Activated CD4-positive, alpha-beta T cell treated with anti-CD3 and anti-CD28 coated beads for 24 hours (primary cell): ENCODE data around the gene TMEM221.
A peak's percentile ranks its signal among the peaks of the same experiment; 100 is the strongest.

ENCODE experiments used
- DNase-seq, 2 donors: peaks; one replicate each; pipeline ENCODE4 v3.0.0-alpha.2; 2020; ENCODE audit warnings: low read depth in 2 of 2

The TMEM221 gene

DNA sequence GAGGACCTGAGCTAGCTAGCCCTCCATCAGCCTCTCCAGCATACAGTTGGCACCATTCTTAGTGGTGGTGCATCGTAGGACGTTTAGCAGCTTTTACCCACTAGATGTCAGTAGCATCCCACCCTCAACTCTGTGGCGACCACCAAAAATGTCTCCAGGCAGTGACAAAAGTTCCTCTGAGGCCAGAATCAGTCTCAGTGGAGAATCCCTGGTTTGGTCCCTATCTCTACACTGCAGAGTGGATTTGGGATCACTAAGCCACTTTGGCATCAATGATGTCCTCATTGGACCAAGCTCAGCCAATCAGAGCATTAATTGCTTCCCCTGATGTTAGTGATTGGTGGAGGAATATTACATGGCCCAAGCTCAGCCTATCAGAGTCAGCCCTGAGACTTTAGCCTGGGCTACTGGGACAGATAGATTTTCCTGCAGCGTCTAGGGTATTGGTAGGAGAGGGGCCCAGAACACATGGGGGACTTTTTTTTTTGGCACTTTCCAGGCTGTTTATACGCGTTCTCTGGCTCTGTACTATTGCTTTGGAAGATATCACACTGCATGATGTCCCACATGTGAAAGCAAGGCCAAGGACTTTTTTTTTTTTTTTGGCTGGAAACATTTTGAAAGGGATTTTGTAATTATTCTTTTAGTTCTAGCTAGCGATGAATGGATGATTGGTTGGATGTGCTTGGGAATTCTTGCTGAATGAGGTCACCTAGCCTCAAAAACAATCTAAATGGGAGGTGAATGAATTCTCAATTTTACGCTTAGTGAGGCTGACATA, 7.0 kb downstream of the TMEM221 start:
- DNase-seq = no peak

DNA sequence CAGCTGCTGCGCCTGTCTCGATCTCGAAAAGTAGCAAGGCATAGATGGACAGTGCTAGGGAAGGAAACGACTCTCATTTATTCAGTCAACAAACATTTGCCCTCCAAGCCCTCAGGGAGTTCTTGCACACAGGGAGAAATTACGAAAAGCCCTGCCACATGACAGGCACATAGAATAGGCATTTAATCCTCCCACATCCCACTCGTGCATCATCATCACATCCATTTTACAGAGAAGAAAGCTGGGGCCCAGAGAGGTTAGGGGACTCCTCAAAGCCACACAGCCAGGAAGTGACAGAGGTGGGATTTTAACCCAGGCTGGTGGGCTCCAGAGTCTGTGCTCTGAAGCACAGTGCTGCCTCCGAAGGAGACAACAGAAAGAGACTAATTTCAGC, 11.6 kb downstream of the TMEM221 start:
- DNase-seq = no peak

DNA sequence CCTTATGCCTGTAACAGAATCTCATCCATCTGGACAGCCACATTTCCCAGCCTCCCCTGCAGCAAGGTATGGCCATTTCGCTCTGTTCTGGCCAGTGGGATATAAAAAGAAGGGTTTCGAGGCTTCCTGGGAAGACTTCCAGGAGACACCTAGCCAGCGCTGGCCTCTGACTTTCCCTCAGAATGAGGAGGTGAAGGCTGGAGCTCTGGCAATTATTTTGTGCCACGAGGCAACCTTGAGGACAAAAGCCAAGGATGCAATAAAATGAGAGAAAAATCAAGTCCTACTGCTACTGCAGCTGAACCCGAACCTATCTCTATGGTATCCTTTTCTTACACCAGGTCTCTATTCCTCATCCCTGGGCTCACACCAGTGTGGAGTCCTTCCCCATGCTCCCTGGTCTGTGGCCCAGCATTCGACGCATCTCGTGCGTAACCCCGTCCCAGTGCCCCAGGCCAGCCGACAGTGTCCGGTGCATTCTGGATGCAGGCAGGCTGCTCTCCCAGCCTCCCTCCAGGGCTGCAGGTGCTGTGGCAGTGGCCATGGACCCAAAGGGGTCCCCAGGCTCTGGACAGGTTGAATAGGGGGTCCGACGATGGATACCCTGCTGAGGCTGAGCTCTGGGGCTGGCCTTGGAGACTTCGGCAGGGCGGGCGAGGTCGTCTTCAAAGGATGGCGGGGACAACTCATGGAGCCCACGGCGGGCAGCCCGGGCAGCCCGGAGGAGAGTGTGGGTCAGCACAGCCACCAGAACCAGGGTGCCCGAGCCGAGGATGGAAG, 12.2 kb downstream of the TMEM221 start:
- DNase-seq = no peak

DNA sequence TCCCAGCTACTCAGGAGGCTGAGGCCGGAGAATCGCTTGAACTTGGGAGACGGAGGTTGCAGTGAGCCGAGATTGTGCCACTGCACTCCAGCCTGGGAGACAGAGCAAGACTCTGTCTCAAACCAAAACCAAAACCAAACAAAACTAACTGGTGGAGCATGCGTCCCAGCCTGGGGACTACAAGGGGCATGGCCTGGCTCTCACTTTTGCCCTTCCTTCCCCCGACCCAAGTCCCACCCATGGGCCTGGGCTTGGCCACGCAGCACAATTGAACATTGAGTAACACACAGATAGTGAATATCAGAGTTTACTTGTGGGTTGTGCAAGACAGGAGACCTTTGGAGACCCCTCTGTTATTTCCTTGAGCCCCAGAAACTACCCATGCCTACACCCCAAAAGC, 13.2 kb downstream of the TMEM221 start:
- DNase-seq = no peak

DNA sequence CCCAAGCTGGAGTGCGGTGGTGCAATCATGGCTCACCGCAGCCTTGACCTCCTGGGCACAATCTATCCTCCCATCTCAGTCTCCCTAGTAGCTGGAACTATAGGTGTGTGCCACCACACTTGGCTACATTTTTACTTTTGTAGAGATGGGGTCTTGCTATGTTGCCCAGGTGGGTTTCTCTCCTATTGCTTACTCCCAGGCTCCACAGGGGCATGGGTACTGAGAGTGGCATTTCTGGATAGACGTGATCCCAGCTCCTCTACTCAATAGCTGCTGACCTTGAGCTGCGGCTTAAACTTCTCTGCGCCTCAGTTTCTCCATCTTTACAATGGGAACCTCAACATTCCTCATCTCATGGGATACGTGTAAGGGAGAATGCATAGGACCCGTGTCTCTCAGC, 17.1 kb downstream of the TMEM221 start:
- DNase-seq = no peak

DNA sequence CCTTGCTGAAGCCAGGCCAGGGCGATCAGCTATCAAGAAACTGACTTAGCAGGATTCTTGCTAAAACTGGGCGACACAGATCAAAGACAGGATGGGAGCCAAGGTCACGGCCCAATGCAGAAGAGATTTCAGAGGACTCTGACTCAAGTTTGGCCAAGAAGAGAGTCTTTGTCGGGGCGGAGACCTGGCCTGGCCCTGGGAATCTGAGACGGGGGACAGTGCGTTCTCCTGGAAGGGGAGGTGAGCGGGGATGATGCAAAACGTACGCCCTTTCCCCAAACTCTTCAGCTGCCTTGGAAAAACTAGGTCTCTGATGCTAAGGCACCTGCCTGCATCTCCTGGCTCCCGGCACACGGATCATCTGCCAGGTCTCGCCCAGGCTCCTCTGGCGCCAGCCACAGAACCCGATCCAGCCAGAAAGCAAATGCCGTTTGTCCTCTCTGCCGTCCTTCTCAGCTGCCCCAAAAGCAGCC, 18.8 kb downstream of the TMEM221 start:
- no peak for DNase-seq

DNA sequence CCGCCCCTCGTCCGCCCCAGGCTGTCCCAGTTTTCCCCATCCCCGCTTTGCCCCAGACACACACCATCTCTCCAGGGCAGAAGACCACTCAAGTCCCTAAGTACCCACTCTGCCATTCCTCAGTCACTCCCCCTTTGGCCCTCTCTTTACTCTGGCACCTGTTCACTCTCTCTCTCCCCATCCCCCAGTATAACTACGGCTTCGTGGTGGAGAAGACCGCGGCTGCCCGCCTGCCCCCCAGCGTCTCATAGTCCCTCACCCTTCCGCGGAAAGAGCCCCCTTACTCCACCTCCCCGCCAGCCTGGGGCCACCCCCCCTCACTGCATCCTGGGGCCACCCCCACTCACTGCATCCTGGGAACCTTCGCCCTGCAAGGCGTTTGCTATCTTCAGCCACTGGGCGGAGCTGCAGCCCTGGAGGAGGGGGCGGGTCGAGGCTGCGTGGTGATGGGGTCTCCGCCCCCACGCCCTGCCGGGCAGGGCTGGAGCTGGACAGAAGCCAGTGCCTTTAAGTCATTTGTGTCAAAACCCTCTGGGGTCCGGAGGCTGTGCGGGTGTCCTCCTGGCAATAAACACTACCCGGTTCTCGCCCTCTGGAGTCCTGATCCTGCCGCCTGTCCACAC, 23.6 kb downstream of the TMEM221 start:
- DNase-seq = no peak

DNA sequence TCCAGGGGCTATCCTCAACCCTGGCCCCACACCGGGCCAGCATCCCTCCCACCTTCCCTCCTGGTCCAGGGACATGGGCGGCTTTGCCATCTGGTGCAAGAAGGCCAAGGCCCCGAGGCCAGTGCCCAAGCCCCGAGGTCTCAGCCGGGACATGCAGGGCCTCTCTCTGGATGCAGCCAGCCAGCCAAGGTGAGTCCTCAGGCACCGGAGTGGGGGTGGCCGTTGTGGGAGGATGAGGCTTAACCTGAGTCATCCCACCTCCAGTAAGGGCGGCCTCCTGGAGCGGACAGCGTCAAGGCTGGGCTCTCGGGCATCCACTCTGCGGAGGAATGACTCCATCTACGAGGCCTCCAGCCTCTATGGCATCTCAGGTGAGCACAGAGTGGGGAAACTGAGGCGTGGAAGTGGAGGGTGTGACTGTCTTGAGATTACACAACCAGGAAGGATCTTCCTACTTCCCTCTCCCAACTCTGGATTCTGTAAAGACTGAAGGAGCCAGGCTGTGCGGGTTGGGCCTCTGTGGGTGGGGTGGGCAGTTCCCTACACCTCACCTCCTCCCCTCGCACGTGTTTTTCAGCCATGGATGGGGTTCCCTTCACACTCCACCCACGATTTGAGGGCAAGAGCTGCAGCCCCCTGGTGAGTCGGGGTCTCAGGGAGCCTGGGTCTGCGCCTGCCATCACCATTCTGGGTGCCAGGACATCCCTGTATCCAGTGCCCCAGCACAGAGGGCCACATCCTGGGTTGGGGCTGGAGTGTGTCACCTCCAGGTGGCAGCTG, 24.8 kb downstream of the TMEM221 start:
- DNase-seq = no peak

DNA sequence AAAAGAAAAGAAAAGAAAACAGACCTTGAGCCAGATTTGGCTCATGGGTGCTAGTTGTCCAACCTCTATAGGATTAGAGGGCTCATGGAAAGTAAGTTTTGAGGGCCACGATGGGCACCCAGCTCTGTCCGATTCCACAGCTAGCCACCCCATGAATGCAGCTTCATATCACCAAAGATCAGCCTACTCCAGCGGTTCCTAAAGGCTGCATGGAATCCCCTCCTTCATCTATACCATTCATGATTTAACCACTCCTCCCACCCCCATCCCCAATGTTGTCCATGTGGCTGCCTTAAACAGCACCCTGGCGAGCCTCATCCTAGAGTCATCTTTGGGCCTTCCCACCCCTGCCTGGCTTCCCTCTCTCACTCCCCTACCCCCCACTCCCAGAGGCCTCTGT, 26.5 kb downstream of the TMEM221 start:
- DNase-seq = no peak

DNA sequence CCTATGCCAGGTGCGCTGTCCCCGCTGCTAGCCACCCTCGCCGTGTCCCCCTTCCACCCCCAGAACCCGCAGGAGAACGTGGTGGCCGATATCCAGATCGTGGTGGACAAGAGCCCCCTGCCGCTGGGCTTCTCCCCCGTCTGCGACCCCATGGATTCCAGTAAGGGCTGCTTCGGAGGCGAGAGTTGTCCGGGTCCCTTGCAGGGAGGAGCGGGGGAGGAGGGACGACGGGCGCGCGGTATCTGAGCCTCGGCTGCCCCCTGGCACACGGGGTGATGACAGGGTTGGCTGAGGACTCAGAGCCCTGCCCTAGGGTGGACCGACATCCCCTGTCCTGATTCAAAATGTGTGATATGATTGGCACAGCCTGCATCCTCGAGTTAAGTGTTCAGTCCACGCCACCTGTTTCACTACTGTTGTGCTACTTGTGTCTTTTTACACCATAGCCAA, 28.0 kb downstream of the TMEM221 start:
- DNase-seq = no peak

DNA sequence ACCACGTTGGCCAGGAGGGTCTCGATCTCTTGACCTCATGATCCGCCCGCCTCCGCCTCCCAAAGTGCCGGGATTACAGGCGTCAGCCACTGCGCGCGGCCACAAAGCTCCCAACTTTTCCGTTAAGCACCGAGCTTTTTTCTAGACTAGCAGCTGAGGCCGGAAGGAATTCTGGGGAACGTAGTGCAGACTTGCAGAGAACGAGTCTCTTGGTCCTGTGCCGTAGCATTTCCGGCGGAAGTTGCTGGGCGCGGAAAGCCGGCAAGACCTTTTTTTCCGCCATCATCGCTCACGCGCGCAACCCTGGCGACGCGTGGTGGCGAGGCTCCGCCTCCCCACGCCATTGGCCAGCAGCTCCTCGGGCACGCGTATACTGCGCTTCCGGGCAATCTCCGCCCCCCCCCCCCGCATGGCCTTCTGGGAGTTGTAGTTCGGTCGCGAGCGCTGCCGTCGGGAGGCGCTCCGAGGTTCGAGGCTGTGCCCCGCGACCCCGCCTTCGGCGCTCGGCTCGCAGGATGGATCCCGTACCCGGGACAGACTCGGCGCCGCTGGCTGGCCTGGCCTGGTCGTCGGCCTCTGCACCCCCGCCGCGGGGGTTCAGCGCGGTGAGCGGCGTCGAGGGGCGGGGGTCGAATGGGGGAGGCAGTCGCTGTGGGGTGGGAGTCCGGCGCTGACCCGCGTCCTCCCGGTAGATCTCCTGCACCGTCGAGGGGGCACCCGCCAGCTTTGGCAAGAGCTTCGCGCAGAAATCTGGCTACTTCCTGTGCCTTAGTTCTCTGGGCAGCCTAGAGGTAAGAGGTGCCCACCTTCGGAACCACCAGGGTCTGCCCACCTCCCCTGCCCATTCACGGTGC, 28.6 kb downstream of the TMEM221 start, which contains the start of gene MVB12A:
Gene MVB12A, plus strand, starts transcription at position 427 of the 854 bp plus-strand sequence. Its CDS starts 89 bp downstream, at position 516.
- DNase-seq = peak; percentile 90

DNA sequence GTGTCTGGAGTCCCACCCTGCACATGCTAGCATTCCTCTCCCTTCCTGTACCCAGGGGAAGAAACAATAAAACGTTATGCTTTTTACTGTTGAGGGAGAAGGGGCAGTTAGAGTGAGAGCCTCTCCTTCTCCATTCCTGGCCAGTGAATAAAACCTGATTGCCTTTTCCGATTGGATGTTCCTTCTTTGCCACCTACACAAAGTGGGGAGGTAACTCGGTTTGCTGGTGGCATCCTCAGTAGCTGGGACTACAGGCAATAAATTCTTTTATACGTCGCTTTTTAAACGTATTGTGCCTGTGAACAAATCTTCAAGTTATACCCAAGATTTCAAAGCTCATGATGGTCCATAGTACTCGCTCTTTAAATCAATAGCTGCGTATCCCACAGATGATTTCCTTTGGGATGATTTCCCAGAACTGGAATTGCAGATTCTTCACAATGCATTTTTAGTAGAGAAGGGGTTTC, 29.3 kb downstream of the TMEM221 start:
- no peak for DNase-seq

DNA sequence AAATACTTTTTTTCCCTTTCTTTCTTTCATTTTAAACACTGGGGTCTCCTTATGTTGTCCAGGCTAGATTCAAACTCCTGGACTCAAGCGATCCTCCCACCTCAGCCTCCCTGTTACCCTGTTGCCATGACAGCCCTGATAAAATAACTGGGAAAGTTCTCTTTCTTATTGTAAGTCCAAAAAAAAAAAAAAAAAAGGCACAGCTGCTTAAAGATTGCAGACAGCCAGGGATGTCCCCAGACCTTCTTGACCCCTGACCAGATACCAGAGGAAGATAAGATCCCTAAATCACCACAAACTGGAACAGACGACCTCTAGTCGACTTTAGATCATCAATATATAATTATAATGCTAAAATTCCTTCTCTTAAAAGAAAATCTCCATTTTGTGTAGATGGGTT, 29.8 kb downstream of the TMEM221 start:
- no peak for DNase-seq

DNA sequence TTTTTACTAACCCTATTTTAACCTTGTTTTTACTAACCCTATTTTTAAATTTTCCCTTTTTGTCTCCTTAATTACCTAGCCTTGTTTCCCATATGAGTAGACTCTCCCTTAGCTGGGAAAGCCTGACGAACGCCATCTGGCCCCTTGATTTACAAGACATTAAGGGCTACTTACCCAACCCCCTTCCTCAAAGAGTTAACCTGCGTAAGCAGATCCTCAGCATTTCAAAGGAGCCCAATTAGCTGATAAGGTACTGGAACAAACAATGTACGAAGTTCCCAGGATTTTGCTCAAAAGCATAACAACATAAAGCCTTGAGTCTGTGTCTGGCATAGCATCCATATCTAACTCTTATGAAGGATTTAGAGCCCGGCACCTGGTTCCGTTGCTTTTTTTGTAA, 33.3 kb downstream of the TMEM221 start:
- no peak for DNase-seq

DNA sequence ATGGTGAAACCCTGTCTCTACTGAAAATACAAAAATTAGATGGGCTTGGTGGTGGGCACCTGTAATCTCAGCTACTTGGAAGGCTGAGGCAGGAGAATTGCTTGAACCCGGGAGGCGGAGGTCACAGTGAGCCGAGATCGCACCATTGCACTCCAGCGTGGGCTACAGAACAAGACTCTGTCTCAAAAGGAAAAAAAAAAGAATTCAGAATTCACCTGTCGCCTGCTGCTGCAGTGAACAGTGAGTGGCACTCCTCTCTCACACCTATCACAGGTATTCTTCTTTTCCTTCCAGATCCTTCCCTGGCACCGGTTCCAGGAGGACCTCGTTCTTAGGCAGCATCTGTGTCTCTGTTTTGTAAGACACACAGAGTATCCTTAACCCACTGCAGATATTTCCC, 34.4 kb downstream of the TMEM221 start:
- no peak for DNase-seq

DNA sequence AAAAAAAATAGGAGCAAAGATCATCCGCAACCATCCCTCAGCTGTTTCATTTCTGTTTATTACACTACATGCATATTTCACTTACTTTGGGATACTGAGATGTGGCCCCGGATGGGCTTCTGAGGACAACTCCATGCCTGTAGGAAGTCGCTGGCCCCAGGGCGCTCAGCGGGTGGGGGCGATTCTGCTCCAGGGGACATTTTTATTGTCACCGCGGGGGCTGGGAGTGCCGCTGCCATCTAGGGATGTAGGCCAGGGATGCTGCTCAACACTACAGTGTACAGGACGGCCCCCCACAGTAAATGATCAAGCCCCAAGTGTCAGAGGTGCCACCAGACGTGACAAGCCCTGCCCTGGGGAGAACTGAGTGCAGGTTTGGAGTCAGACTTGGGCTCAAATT, 36.7 kb downstream of the TMEM221 start:
- no peak for DNase-seq

DNA sequence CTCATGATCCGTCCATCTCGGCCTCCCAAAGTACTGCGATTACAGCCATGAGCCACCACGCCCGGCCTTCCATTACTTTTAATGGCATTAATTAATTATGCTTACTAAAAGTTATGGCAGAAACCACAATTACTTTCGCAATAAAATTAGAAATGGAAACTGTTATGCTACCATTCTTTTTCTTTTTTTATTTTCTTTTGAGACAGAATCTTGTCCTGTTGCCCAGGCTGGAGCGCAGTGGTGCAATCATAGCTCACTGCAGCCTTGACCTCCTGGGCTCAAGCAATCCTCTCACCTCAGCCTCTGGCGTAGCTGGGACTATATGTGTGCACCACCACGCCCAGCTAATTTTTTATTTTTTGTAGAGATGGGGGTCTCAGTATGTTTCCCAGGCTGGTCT, 38.5 kb downstream of the TMEM221 start:
- no peak for DNase-seq

DNA sequence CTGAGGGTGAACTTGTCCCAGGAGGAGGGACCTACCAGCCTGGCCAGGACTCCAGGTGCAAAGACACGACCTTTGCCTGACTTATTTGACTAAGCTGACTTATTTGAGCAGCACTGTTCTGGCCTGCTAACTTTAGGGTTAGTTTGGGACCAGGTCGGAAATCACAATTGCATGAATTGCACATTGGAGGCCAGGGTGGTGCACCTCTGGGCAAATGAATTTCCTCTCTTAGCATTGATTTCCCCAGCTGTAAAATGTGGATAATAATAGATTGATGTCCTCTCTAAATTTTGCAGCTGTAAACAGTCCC, 41.6 kb downstream of the TMEM221 start:
- DNase-seq = no peak

DNA sequence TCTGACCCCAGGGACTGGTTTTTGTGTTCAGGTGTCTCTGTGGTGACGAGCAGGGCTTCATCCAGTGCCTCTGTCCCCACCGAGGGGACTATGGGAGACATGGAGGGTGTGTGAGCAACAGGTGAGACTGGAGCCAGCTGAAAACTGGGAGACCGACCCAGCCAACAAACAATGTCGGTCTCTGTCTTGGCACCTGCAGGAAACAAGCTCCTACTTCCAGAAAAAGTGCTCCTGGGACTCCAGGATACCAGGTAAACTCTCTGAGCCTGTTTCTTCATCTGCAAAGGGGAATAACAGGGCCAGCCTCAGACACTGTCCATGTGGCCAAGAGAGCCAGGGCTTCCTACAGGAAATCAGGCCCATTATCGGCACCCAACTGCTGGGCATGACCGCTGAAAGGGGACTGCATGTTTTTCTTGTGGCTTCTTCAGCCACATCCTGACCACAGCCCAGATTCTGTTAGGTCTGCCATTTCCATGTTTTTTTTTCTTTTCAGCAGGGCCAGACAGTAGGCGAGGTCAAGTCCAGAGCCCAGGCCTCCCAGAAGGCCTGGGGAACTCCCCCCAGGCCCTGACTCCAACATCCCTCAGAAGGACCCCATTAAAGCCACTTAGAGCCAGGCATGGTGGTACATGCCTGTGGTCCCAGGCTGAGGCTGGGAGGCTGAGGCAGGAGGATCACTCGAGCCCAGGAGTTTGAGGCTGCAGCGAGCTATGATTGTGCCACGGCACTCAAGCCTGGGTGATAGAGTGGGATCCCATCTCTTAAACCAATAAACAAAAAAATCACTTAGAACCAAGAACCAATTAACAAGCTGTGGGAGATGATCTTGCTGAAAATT, 42.2 kb downstream of the TMEM221 start:
- DNase-seq = no peak
